Measurements from ENCODE around the gene GPR135.

Gene GPR135

GRCh38 chr14:59465316-59466135 is at the start of gene GPR135:
Gene GPR135, minus strand, starts transcription at chr14:59465380. Its CDS starts 154 bp downstream, at chr14:59465226.
- H3K27me3 Mint-ChIP-seq = peaks cover 19% of the 10 kb centered on the region
- no peak within 1 kb of the TSS for H3K27ac Mint-ChIP-seq
- H3K9me3 Mint-ChIP-seq = no peaks in the 10 kb centered on the region
- H3K4me1 Mint-ChIP-seq = peaks cover 13% of the 10 kb centered on the region
- peaks cover 1% of the 10 kb centered on the region for H3K36me3 Mint-ChIP-seq
- peak; percentile 41 for DNase-seq
- CTCF ChIA-PET = no interaction called here
- H3K4me3 Mint-ChIP-seq = peak within 1 kb of the TSS; percentile 80

GRCh38 chr14:59511916-59512575 is 46.9 kb upstream of the GPR135 start:
- no peak overlapping the region for H3K27ac Mint-ChIP-seq
- H3K27me3 Mint-ChIP-seq = peaks cover 4% of the 10 kb centered on the region
- no peaks in the 10 kb centered on the region for H3K9me3 Mint-ChIP-seq
- CTCF ChIA-PET = interaction anchor here (2.3 kb wide), 1 partner anchor 65 kb away, joined by 11 read pairs; the partner anchor contains the start of gene CCDC175
- H3K4me3 Mint-ChIP-seq = no peak overlapping the region
- H3K36me3 Mint-ChIP-seq = no peaks in the 10 kb centered on the region
- no peaks in the 10 kb centered on the region for H3K4me1 Mint-ChIP-seq
- peak; percentile 26 for DNase-seq

GRCh38 chr14:59510966-59511365 is 45.8 kb upstream of the GPR135 start:
- DNase-seq = no peak

GRCh38 chr14:59510001-59510400 is 44.8 kb upstream of the GPR135 start:
- Mint-ChIP-seq H3K4me3 (no peak overlapping the region), H3K36me3 (no peaks in the 10 kb centered on the region), H3K27ac (no peak overlapping the region), H3K27me3 (peaks cover 4% of the 10 kb centered on the region), H3K4me1 (peaks cover 2% of the 10 kb centered on the region), H3K9me3 (no peaks in the 10 kb centered on the region)
- no peak for DNase-seq
- CTCF ChIA-PET = interaction anchor here (0.8 to 5.3 kb wide), 4 partner anchors 67 to 1165 kb away, joined by 3 to 41 read pairs (median 4); partner anchors contain the start of gene CCDC175

More at GRCh38 chr14:59510966-59511365, 45.8 kb upstream of the GPR135 start:
- Mint-ChIP-seq H3K36me3 (no peaks in the 10 kb centered on the region), H3K27me3 (peaks cover 4% of the 10 kb centered on the region), H3K4me3 (no peak overlapping the region), H3K9me3 (no peaks in the 10 kb centered on the region), H3K4me1 (no peaks in the 10 kb centered on the region), H3K27ac (no peak overlapping the region)
- CTCF ChIA-PET = interaction anchor here (0.8 to 5.3 kb wide), 3 partner anchors 66 to 1166 kb away, joined by 3 to 41 read pairs (median 4); partner anchors contain the start of gene CCDC175

- no peaks in the 10 kb centered on the region for H3K36me3 Mint-ChIP-seq
- H3K27ac Mint-ChIP-seq = no peak overlapping the region
- no peak for DNase-seq
- CTCF ChIA-PET = interaction anchor here (0.7 to 5.3 kb wide), 3 partner anchors 10 to 758 kb away, joined by 3 to 41 read pairs (median 3); partner anchors contain the start of gene CCDC175
- H3K4me1 Mint-ChIP-seq = peaks cover 10% of the 10 kb centered on the region
- peaks cover 4% of the 10 kb centered on the region for H3K27me3 Mint-ChIP-seq
- H3K9me3 Mint-ChIP-seq = no peaks in the 10 kb centered on the region
- H3K4me3 Mint-ChIP-seq = no peak overlapping the region
Measured at GRCh38 chr14:59509101-59509500, 43.9 kb upstream of the GPR135 start.

- Mint-ChIP-seq H3K4me3 (no peak overlapping the region), H3K27ac (no peak overlapping the region), H3K9me3 (no peaks in the 10 kb centered on the region), H3K36me3 (peaks cover 2% of the 10 kb centered on the region), H3K27me3 (no peaks in the 10 kb centered on the region), H3K4me1 (peaks cover 11% of the 10 kb centered on the region)
- CTCF ChIA-PET = interaction anchor here (0.8 to 5.3 kb wide), 9 partner anchors 24 to 676 kb away, joined by 3 to 41 read pairs (median 3); partner anchors contain the start of genes CCDC175, JKAMP and L3HYPDH
- no peak for DNase-seq
Measured at GRCh38 chr14:59507752-59508103, 42.5 kb upstream of the GPR135 start.

- Mint-ChIP-seq H3K27ac (no peak overlapping the region), H3K4me3 (no peak overlapping the region), H3K9me3 (no peaks in the 10 kb centered on the region), H3K4me1 (peaks cover 11% of the 10 kb centered on the region), H3K36me3 (peaks cover 2% of the 10 kb centered on the region), H3K27me3 (no peaks in the 10 kb centered on the region)
- CTCF ChIA-PET = interaction anchor here (0.7 to 5.3 kb wide), 11 partner anchors 23 to 677 kb away, joined by 3 to 41 read pairs (median 3); partner anchors contain the start of genes CCDC175, JKAMP and L3HYPDH
- DNase-seq = peak; percentile 73
Measured at GRCh38 chr14:59507063-59507751, 42.0 kb upstream of the GPR135 start.

GRCh38 chr14:59503256-59503655 is 38.1 kb upstream of the GPR135 start:
- CTCF ChIA-PET = interaction anchor here (1.1 kb wide), 1 partner anchor 73 kb away, joined by 3 read pairs; the partner anchor contains the start of gene CCDC175
- DNase-seq = no peak
- Mint-ChIP-seq H3K36me3 (peaks cover 10% of the 10 kb centered on the region), H3K27me3 (no peaks in the 10 kb centered on the region), H3K4me3 (no peak overlapping the region), H3K4me1 (peaks cover 11% of the 10 kb centered on the region), H3K27ac (no peak overlapping the region), H3K9me3 (no peaks in the 10 kb centered on the region)

GRCh38 chr14:59500732-59501131 is 35.6 kb upstream of the GPR135 start:
- H3K36me3 Mint-ChIP-seq = peaks cover 22% of the 10 kb centered on the region
- peaks cover 11% of the 10 kb centered on the region for H3K4me1 Mint-ChIP-seq
- H3K4me3 Mint-ChIP-seq = no peak overlapping the region
- H3K27me3 Mint-ChIP-seq = no peaks in the 10 kb centered on the region
- H3K9me3 Mint-ChIP-seq = no peaks in the 10 kb centered on the region
- H3K27ac Mint-ChIP-seq = no peak overlapping the region
- DNase-seq = no peak
- CTCF ChIA-PET = interaction anchor here (1.1 kb wide), 1 partner anchor 76 kb away, joined by 4 read pairs; the partner anchor contains the start of gene CCDC175

GRCh38 chr14:59492384-59492783 is 27.2 kb upstream of the GPR135 start:
- peaks cover 53% of the 10 kb centered on the region for H3K36me3 Mint-ChIP-seq
- no peak overlapping the region for H3K4me3 Mint-ChIP-seq
- peaks cover 17% of the 10 kb centered on the region for H3K4me1 Mint-ChIP-seq
- H3K27me3 Mint-ChIP-seq = no peaks in the 10 kb centered on the region
- DNase-seq = no peak
- CTCF ChIA-PET = interaction anchor here (0.5 kb wide), 1 partner anchor 356 kb away, joined by 3 read pairs; no protein-coding TSS in a partner anchor
- H3K9me3 Mint-ChIP-seq = no peaks in the 10 kb centered on the region
- H3K27ac Mint-ChIP-seq = no peak overlapping the region

GRCh38 chr14:59490756-59491155 is 25.6 kb upstream of the GPR135 start:
- Mint-ChIP-seq H3K27ac (no peak overlapping the region), H3K36me3 (peaks cover 46% of the 10 kb centered on the region), H3K4me3 (no peak overlapping the region), H3K9me3 (no peaks in the 10 kb centered on the region), H3K4me1 (peaks cover 22% of the 10 kb centered on the region), H3K27me3 (no peaks in the 10 kb centered on the region)
- CTCF ChIA-PET = no interaction called here
- DNase-seq = no peak

GRCh38 chr14:59484639-59485175 is 19.5 kb upstream of the GPR135 start:
- H3K9me3 Mint-ChIP-seq = no peaks in the 10 kb centered on the region
- CTCF ChIA-PET = interaction anchor here (0.6 to 1.4 kb wide), 4 partner anchors 15 to 92 kb away, joined by 3 to 6 read pairs (median 4); partner anchors contain the start of gene CCDC175
- peak overlapping the region; percentile 94 for H3K27ac Mint-ChIP-seq
- H3K4me3 Mint-ChIP-seq = peak overlapping the region; percentile 94
- peaks cover 55% of the 10 kb centered on the region for H3K4me1 Mint-ChIP-seq
- no peak for DNase-seq
- no peaks in the 10 kb centered on the region for H3K27me3 Mint-ChIP-seq
- H3K36me3 Mint-ChIP-seq = peaks cover 17% of the 10 kb centered on the region

GRCh38 chr14:59483819-59484638 is 18.8 kb upstream of the GPR135 start, which contains the start of the genes JKAMP and L3HYPDH:
Gene JKAMP, plus strand, starts transcription at chr14:59484517. Its CDS starts 73 bp downstream, at chr14:59484590.
Gene L3HYPDH, minus strand, starts transcription at chr14:59484408. Its CDS starts 92 bp downstream, at chr14:59484316.
- Mint-ChIP-seq H3K27me3 (no peaks in the 10 kb centered on the region), H3K27ac (peak within 1 kb of the TSS; percentile 94), H3K9me3 (no peaks in the 10 kb centered on the region), H3K4me3 (peak within 1 kb of the TSS; percentile 94), H3K4me1 (peaks cover 55% of the 10 kb centered on the region), H3K36me3 (peaks cover 11% of the 10 kb centered on the region)
- CTCF ChIA-PET = interaction anchor here (0.6 to 1.4 kb wide), 5 partner anchors 13 to 93 kb away, joined by 3 to 6 read pairs (median 3); partner anchors contain the start of gene CCDC175
- peak; percentile 99 for DNase-seq
